ENCODE data around the gene C3orf18. TPM values are rescaled to one million over a fixed set of nuclear protein-coding genes. Genes with fewer than 3 reads are reported as not detected.

C3orf18 gene
- total RNA-seq, 1 experiment from 2014 or later: 20.1 TPM

DNA sequence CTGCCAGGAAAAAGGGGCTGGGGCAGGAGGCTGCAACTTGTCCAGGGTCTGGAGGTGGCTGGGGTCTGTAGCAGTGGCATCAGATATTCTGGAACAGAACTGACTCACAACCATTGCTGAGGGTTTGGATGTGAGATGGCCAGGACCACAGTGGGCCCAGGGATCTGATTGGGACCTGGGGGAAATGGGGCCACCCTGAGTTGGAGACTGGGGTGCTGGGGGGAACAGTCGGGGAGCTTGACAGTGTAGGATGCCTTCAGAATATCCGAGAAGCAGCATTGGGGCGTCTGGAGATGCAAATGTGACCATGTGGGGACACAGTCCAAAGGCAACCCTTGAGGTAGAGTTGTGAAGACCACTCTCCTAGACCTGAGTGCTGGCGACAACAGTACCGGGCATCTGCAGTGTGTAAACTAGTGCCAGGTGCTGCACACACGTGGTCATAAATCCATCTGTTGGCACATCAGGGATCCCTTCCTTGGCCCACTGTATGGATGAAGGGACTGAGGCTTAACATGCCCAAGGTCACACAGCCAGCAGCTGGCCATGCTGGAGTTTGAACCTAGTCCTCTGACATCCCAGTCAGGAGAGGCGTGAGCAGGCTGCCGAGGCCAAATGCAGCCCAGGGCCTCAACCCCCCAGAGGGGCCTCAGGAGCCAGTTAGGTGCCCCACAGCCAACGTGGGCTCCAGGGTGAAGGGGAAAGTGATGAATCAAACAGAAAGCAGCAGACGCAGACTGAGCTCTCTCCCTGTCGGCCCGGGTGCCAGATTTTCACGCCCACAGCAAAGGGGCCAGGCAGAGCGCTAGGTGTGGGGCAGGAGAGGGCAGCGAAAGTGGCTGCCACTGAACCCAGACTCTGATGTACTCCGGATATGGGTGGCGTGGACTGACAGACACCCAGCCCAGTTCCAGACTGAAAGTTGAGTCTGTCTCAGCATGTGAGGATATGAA is 20.5 kb upstream of the C3orf18 start:
- no peaks in the 10 kb centered on the region for H3K9me3 ChIP-seq

DNA sequence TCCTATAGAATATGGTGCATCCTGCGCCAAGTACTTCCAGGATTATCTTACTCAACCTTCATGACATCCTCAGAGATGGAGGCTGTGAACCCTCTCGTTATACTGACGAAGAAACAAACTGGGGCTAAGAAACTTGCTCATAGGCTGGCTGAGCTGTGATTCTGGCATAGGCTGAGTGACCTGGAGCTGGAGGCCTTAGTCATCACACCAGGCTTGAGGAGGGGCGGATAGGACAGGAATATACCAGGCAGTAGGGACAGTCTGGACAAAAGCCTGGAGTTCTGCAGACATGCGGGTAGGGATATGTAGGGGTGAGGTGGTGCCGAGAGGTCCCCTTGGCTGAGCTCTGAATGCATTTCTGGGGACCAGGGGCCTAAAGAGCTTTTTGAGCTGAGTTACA is 19.8 kb upstream of the C3orf18 start:
- H3K36me3 ChIP-seq: no peaks in the 10 kb centered on the region

More for the DNA sequence above, 20.5 kb upstream of the C3orf18 start:
- Histone ChIP-seq H3K4me3 (no peak overlapping the region), H3K27me3 (no peaks in the 10 kb centered on the region), H3K36me3 (no peaks in the 10 kb centered on the region)
- no peak for DNase-seq

DNA sequence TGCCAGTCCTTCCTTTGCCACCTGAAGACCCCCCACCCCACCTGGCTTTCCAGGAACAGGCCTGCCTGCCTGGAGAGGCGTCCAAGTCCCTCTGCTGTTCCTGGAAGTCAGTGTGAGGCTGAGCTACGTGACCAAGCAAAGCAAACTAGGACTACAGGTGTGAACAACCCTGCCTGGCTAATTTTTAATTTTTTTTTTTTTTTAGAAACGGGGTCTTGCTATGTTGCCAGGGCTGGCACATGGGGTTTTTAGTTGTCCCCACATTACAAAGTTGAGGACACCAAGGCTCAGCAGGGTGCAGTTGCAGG is 19.2 kb upstream of the C3orf18 start:
- Histone ChIP-seq H3K36me3 (no peaks in the 10 kb centered on the region), H3K27me3 (no peaks in the 10 kb centered on the region), H3K9me3 (no peaks in the 10 kb centered on the region), H3K4me3 (no peak overlapping the region)
- no peak for DNase-seq

More for the DNA sequence above, 19.8 kb upstream of the C3orf18 start:
- Histone ChIP-seq H3K27me3 (no peaks in the 10 kb centered on the region), H3K4me3 (no peak overlapping the region), H3K9me3 (no peaks in the 10 kb centered on the region)
- DNase-seq: no peak

DNA sequence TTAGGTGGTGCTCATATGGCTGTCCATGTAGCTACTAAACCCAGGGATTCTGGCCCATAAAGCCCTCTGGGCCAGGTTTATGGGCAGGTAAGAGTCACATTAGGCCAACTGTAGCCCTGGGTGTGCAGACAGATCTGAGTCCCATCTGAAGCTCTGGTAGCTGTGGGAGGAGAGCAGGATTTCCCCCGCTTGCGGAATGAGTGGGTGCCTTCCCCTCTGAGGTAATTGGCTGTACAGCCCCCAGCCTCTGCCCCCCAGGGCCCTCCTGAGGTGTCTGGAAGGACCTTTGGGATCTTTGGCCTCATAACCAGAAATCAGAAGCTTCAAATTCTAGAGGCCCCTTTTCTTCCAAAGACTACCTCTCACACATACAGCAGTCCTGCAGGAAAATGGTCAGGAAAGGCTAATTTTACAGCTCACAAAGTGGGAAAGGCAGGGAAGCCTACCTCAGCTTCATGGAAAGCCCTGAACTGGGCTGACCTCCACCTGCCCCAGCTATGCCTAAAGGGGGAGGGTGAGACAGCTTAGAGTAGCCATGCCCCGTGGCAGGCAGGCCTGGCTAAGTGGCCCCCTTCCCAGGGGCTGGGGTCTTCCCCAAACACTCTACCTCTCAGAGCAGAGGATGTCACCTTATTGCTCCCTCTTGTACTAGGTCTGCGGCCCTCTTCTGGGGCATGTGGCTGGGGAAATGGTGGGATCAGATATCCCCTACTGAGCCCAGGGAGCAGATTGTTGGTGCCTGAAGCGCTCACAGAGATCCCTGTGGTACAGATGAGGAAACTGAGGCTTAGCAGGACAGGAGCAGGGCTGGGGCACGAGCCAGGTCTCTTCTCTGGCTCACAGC is 18.6 kb upstream of the C3orf18 start:
- H3K4me3 ChIP-seq: no peak overlapping the region
- no peaks in the 10 kb centered on the region for H3K27me3 ChIP-seq
- no peaks in the 10 kb centered on the region for H3K9me3 ChIP-seq
- no peak for DNase-seq
- no peaks in the 10 kb centered on the region for H3K36me3 ChIP-seq

DNA sequence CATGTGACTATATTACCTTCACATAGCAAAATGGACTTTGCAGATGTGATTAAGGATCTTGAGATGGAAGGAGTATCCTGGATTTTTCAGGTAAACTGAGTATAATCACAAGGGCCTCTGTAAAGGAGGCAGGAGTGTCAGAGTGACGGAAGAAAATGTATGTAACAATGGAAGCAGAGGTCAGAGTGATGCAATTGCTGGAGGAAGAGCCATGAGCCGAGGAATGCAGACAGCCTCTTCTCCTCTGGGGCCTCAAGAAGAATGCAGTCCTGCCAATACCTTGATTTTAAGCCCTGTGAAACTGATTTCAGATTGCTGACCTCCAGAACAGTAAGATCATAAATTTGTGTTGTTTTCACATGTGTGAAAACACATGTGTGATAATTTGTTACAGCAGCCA is 16.8 kb upstream of the C3orf18 start:
- DNase-seq: no peak
- Histone ChIP-seq H3K36me3 (no peaks in the 10 kb centered on the region), H3K27me3 (no peaks in the 10 kb centered on the region), H3K4me3 (no peak overlapping the region), H3K9me3 (no peaks in the 10 kb centered on the region)

DNA sequence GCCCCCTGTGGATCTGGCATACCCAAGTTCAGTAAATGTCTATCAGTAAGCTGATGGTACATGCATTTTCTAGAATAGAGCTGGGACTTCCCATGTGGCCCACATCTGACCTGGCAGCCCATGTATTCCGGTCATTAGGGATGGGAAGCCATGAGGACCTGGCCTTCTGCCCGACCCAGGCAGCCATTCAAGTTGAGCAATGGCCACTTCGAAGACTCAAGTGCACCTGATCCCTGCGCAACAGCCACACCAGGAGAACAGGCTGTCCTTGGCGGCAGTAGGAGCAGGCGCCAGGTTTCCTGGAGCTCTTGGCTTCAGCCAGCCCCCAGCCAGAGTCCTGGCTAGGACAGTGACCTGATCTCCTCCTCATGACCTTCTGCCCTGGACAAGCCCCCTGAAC is 16.4 kb upstream of the C3orf18 start:
- no peak overlapping the region for H3K4me3 ChIP-seq
- H3K27me3 ChIP-seq: no peaks in the 10 kb centered on the region
- DNase-seq: no peak
- no peaks in the 10 kb centered on the region for H3K36me3 ChIP-seq
- no peaks in the 10 kb centered on the region for H3K9me3 ChIP-seq

DNA sequence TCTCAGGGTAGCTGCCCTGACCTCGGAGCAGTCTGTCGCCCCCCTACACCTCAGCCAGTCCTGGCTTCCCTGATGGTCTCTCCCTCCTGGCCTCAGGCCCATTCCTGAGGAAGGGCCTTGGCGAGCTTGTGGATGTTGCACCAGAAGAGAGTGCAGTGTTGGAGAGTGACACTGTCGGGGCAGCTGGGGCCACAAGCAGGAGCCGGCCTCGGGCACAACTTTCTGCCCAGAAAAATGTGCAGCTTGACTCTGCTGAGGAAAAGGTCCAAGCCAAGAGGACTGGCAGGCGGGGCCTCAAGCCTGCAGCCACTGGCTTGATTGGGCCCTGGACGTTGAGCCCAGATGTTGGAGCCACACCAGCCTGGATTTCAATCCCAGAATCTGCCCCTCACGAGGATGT is 14.5 kb upstream of the C3orf18 start:
- DNase-seq: no peak
- H3K36me3 ChIP-seq: no peaks in the 10 kb centered on the region
- no peaks in the 10 kb centered on the region for H3K9me3 ChIP-seq
- no peaks in the 10 kb centered on the region for H3K27me3 ChIP-seq
- no peak overlapping the region for H3K4me3 ChIP-seq

DNA sequence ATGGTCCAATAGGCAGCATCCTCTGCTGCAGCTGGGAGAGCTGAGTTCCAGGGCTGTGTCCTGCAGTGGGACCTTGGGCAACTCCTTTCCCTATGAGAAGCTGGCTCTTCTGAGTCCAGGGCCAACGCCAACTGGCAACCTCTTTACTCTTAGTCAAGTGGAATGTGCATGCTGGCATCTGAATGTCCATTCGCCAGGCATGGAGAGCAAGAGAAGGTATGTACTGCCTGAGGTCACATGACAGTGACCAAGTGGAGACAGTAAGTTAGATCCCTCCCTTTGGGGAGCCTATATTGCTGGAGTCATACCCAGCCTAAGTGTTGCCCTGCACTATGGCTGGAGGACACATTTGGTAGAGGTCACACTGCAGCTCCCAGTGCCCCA is 13.9 kb upstream of the C3orf18 start:
- Histone ChIP-seq H3K4me3 (no peak overlapping the region), H3K36me3 (no peaks in the 10 kb centered on the region), H3K27me3 (no peaks in the 10 kb centered on the region), H3K9me3 (no peaks in the 10 kb centered on the region)
- DNase-seq: peak; percentile 51

DNA sequence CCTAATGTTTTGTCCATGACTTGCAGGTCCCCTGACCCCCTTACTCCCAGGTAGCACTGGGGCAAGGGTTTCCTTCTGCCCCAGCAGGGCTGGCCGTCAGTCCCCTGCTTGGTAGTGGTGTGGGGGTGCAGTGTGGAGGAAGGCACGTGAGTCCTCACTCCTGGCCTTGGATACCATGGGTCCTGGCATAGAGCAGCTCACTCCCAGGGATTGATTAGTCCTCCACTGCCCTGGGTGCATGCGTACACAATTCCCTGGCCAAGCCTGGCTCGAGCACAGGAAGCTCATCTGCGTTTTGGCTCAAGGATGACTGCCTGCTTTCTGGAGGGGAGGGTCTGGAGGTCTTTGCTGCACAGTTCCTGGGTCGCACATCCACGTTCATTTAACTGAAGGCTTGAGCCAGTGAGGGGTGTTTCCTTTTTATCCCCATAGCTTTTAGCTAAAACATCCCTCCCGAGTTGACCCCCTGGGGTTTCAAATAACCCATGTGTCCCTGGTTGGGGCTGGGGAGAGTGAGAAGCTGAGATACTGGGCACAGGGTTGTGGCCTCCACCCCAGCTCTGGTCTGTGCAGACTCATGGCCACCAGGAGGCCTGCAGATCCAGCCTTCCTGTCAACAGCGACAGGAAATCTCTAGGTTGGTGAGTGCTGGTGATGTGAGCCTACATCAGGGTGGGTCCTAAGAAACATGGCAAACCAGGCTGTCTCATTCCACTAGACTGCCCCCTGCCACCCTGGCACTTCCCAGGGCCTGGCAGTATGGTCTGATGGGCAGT is 13.3 kb upstream of the C3orf18 start:
- Histone ChIP-seq H3K4me3 (no peak overlapping the region), H3K36me3 (no peaks in the 10 kb centered on the region), H3K27me3 (no peaks in the 10 kb centered on the region), H3K9me3 (no peaks in the 10 kb centered on the region)
- DNase-seq: no peak

DNA sequence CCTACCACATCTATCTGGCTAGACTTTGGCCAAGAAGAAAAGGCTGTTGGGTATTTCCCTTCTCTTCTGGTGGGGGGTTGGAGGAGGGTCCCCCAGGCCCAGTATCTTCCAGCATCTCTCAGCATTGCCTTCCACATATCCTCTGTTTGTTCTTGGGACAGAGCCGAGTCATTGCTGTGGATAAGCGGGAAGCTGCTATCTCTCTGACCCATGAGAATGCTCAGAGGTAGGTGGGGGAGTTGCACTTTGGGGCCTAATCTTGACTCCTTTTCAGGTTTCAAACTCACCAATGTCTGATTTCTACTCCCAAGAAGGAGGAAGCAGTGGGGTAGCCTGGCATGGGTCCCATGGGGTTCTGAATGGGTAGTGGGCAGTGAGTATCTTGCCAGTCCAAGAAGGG is 9.8 kb upstream of the C3orf18 start:
- Histone ChIP-seq H3K36me3 (peaks cover 1% of the 10 kb centered on the region; the same call in 1 of the 2 replicates), H3K9me3 (no peaks in the 10 kb centered on the region), H3K27me3 (no peaks in the 10 kb centered on the region), H3K4me3 (no peak overlapping the region)
- DNase-seq: no peak

DNA sequence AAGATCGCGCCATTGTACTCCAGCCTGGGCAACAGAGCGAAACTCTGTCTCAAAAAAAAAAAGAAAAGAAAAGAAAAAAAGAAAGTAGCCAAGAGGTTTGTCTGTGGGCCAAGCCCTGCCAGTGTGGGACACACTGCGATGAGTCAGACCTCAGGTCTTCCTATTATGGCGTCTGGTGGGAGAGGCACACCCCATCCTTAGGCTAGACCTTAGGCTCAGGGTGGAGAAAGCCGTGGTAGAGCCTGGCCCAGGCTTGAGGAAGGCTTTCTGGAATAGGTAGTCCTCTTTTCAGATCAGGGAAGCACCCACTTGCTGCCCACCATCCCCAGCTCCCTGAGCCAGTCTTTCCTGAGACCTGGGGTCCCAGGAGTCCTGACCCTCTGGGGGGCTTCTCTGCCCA is 7.8 kb upstream of the C3orf18 start:
- H3K4me3 ChIP-seq: no peak overlapping the region
- no peaks in the 10 kb centered on the region for H3K27me3 ChIP-seq
- no peaks in the 10 kb centered on the region for H3K9me3 ChIP-seq
- H3K36me3 ChIP-seq: peaks cover 3% of the 10 kb centered on the region; the same call in 1 of the 2 replicates
- no peak for DNase-seq

DNA sequence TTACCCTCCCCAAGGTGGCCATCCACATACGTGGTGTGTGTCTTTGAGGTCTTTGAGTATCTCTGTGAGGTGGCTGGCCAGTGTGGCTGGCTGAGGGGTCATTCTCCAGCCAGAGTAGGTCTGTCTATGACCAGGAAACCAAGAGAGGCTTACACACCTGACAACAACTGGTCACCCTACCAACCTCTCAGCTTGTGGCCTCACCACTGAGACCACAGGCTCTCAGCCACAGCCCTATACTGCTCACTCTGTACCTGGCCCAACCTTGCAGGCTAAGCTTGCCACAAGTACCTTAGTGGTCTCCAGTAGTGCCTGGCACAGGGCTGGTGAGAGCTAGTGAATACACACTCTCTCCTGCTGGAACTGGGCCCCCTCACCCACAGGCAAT is 6.9 kb upstream of the C3orf18 start:
- H3K4me3 ChIP-seq: no peak overlapping the region
- no peaks in the 10 kb centered on the region for H3K27me3 ChIP-seq
- no peaks in the 10 kb centered on the region for H3K9me3 ChIP-seq
- peaks cover 3% of the 10 kb centered on the region; the same call in 1 of the 2 replicates for H3K36me3 ChIP-seq
- no peak for DNase-seq

DNA sequence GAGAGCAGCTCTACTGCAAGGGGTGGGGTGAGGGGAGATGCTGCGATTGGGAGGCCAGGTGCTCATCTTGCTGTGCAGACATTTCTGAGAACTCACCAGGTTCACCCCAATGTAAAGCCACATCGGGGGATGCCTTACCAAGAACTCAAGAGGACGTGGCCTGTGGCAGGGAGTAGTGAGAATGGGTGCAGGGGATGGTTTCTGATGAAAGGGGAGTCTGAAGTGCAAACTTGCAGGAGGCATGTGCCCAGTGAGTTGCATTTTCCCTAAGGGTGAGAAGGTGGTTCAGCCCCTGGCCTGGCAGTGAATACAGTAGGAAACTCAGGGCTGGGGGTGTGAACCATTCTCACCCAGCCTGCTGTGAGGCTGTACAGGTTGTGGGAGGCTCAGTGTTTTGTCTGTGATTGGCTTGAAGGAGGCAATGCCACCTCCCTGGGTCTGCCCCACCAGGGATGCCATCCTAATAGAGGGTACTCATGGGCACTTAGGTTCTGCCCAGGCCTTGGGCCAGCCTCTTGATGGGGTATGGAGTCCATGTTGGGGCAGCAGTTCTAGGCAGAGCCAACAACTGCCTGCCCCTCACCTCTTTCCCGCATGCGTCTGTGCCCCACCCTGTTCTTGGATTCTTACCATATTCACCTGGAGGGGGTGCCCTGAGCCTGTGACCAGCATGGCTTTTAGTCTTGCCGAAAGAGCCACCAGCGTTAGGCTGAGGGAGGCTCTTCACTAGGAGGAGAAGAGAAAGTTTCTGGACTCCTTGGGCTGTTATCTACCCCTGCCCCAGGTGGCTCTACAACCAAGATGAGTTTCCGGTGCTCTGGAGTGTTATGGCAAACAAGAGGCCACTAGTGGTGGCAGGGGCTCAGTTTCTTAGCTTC is 6.3 kb upstream of the C3orf18 start:
- no peak for DNase-seq
- H3K27me3 ChIP-seq: no peaks in the 10 kb centered on the region
- H3K4me3 ChIP-seq: no peak overlapping the region
- peaks cover 3% of the 10 kb centered on the region; the same call in 1 of the 2 replicates for H3K36me3 ChIP-seq
- no peaks in the 10 kb centered on the region for H3K9me3 ChIP-seq

DNA sequence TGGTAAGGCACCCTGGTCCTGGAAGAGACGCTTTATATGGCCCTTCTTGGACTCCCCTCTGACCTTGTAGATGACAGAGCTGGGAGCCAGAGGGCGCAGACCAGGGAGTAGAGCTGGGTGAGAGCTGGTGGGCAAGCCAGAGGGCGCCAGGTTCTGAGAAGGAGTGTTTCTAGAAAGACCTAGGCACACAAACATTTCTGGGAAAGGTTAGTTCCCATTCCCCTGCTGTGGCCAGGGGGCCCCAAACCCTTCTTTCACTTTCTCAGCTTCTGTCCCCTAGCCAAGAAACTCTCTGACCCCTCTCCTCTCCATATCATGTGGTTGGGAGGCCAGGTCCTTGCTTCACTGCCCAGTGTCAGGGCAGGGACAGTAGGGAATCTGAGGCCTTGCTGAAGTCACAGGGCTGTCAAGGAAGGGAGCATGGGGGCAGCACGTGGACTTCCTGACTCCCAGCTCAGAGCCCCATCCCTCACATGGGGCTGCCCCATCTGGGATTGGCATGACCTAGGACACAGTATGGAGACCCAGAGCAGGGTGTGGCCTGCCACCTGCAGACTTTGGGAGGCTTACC is 5.3 kb upstream of the C3orf18 start:
- no peak for DNase-seq
- Histone ChIP-seq H3K9me3 (no peaks in the 10 kb centered on the region), H3K4me3 (no peak overlapping the region), H3K36me3 (peaks cover 3% of the 10 kb centered on the region; the same call in 1 of the 2 replicates), H3K27me3 (no peaks in the 10 kb centered on the region)

DNA sequence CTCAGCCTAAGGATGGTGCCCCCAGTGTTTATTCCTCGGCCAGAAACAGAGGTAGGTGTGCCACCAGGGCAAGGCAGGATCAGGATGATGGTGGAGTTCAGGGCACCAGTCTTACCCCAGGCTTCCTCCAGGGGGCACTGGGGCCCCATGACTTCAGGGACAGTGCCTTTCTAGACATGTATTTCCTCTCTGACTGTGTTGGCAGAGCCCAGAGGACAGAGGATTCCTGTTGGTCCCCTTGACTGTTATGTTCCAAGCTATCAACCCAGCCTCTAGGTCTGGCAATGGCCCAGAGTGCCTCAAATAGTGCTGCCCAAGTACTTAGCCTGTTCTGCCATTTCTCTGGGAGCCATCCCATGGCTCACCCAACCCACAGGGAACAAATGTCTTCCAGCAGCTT is 4.6 kb upstream of the C3orf18 start:
- Histone ChIP-seq H3K36me3 (peaks cover 3% of the 10 kb centered on the region; the same call in 1 of the 2 replicates), H3K4me3 (no peak overlapping the region), H3K27me3 (no peaks in the 10 kb centered on the region), H3K9me3 (no peaks in the 10 kb centered on the region)
- DNase-seq: peak; percentile 32

DNA sequence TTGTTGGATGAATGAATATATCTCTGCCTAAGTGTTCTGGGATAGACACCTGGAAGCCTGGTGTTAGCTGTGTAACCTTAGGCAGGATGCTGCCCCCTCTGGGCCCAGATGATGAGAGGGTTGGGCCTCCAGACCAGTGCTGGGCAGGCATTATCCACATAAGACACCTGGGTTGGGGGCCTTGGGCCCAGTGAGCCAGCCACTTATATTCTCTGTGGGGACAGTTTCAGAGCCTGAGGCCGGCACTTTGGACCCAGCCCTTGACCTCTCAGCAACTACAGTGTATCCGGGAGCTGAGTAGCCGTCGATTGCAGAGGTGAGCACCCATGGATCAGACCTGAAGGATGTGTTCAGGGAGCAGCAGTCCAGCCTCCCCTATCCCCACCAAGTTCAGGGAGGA is 3.9 kb upstream of the C3orf18 start:
- Histone ChIP-seq H3K9me3 (no peaks in the 10 kb centered on the region), H3K27me3 (no peaks in the 10 kb centered on the region), H3K4me3 (no peak overlapping the region), H3K36me3 (peaks cover 3% of the 10 kb centered on the region; the same call in 1 of the 2 replicates)
- no peak for DNase-seq
